Pancreas (tissue), 10 donors: ENCODE results near the gene LRRC74B. TPM values are rescaled to one million over a fixed set of nuclear protein-coding genes. Genes with fewer than 3 reads are reported as not detected.
"Not testable (repeated sequence)": the region's sequence is repeated elsewhere in the genome, so short reads cannot be mapped to it uniquely, and the experiment has no call there.

Experiments
- ATAC-seq, 4 donors: fragments of 200-7000 bp; cut with Tn5 transposase; one replicate each; pipeline versions ENCODE4 v1.8.0 to v1.9.1; 2020; ENCODE audit warnings: mild to moderate bottlenecking in 4 of 4, moderate library complexity in 4 of 4
- DNase-seq, 6 donors: peaks; one replicate each; pipeline ENCODE4 v3.0.0-alpha.2; 2020
- FAIRE-seq: peaks from 2 replicates; lab custom pipeline; 2012; peaks lifted over from hg19 to GRCh38; lab: Jason Lieb, UNC
- H3K27ac ChIP-seq, 4 donors: fragments of 200-600 bp; sonication (generic); 1 replicate in 3 of 4; 2 replicates in 1 of 4; pipeline versions ENCODE4 v1.5.0 to v1.8.0; 2020
- H3K27me3 ChIP-seq, 4 donors: fragments of 200-600 bp; one replicate each; pipeline ENCODE4 v1.8.0; 2021
- H3K36me3 ChIP-seq, 3 donors: fragments of 200-600 bp; sonication (generic) in 1 of 3; one replicate each; pipeline versions ENCODE4 v1.5.0 to v1.8.0; 2020 to 2021
- H3K4me1 ChIP-seq, 3 donors: fragments of 200-600 bp; one replicate each; pipeline ENCODE4 v1.8.0; 2021
- H3K4me3 ChIP-seq, 4 donors: fragments of 200-600 bp; sonication (generic) in 2 of 4; one replicate each; pipeline versions ENCODE4 v1.5.0 to v1.8.0; 2020 to 2021
- H3K9me3 ChIP-seq, 4 donors: fragments of 200-600 bp; one replicate each; pipeline ENCODE4 v1.8.0; 2021
- WGBS, 2 donors: extraction: QIAGEN DNeasy Blood & Tissue Kit; methylation state at CpG; one replicate each; pipeline ENCODE4 v1.1.7; 2013; 5-methylcytosine and 5-hydroxymethylcytosine counted together
- intact Hi-C, 3 donors: fragments of 100-400 bp; cut with DNase I; formaldehyde crosslinking; loops; one replicate each; pipeline versions ENCODE4 v1.11.1 to v1.14.2; 2022
- polyA plus RNA-seq, 2 donors: library from polyadenylated mRNA; stranded (reverse); fragments of 200-250 nt; gene quantifications; one replicate each; pipeline ENCODE4 v1.2.3, GENCODE V29; 2013
- total RNA-seq, 6 donors: library from RNA; stranded (reverse); fragmentation: NEBNext Ultra II Directional in 4 of 6; extraction: Animal tissue kit (Norgen Biotek cat#: 25700) in 4 of 6; gene quantifications; one replicate each; pipeline versions ENCODE4 v1.2.1 to v1.2.4, GENCODE V29; 2021 to 2023
- TF ChIP-seq, protein P1 (sequence below), 4 donors: fragments of 200-600 bp; sonication (generic) in 3 of 4; IDR thresholded peaks; one replicate each; pipeline versions ENCODE4 v1.5.0 to v1.8.0; 2021; ENCODE audit warnings: antibody characterized with exemption in 4 of 4
- donor health status: healthy with polysubstance abuse.
- donor health status: DM: no; HTN: no; CAD: no; lungs with moderate emphysema.
- donor health status: DM: no; HTN: no; CAD: no.
- donor health status: control.
- donor health status: control.
- donor health status: Bipolar disorder and iron deficiency.
- donor health status: DM: yes; HTN: yes; CAD: no.
- donor health status: DM: no; HTN: no; CAD: no.
- donor health status: DM: no; HTN: no; CAD: no.
- donor health status: DM: yes; HTN: yes; CAD: no.

LRRC74B gene
- total and polyA plus RNA-seq, 8 donors: 0.05 TPM; not detected in 7

DNA sequence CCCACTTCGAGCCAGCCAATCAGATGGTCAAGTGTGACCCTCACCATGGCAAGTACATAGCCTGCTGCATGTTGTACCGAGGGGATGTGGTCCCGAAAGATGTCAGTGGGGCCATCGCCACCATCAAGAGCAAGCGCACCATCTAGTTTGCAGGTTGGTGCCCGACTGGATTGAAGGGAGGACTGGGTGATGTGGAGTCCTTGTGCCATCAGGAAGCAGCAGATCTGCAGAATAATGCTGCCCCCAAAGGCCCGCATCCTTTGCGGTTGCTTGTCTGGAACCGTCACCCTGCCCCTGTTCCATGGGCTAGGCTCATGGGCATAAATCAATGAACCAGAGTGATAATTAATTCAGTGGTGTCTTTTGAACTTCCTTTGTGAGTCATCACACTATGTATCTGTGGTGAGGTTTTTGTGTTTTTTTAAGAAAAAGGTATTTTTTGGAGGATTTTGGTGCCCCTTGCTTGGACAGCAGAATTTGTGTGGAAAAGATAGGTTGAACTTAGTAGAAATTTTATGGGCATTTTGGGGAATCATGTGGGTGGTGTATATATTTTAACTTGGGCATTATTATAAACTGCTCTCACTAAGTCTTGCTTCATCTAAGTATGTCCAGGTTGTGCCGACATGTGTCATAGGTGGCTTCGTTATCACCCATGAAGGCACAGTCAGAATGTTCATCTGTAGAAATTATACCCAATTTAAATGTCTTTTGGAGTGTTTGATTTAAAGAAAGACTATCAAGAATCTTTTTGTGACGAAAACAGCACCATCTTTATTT, 22.3 kb downstream of the LRRC74B start:
- DNase-seq: no peak
- ATAC-seq: no peak
- TF ChIP-seq, protein P1, sequence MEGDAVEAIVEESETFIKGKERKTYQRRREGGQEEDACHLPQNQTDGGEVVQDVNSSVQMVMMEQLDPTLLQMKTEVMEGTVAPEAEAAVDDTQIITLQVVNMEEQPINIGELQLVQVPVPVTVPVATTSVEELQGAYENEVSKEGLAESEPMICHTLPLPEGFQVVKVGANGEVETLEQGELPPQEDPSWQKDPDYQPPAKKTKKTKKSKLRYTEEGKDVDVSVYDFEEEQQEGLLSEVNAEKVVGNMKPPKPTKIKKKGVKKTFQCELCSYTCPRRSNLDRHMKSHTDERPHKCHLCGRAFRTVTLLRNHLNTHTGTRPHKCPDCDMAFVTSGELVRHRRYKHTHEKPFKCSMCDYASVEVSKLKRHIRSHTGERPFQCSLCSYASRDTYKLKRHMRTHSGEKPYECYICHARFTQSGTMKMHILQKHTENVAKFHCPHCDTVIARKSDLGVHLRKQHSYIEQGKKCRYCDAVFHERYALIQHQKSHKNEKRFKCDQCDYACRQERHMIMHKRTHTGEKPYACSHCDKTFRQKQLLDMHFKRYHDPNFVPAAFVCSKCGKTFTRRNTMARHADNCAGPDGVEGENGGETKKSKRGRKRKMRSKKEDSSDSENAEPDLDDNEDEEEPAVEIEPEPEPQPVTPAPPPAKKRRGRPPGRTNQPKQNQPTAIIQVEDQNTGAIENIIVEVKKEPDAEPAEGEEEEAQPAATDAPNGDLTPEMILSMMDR (IDR thresholded peaks at IDR 0.05): no peak
- H3K27me3 ChIP-seq: no peaks in the 10 kb centered on the region
- intact Hi-C loops: no loop called here
- H3K36me3 ChIP-seq: no peaks in the 10 kb centered on the region
- no peak for FAIRE-seq
- no peaks in the 10 kb centered on the region for H3K9me3 ChIP-seq
- 85 to 86% methylated on average over 12 of the region's 12 CpGs for WGBS, 2 donors
- H3K27ac ChIP-seq: no peak overlapping the region
- H3K4me1 ChIP-seq: no peaks in the 10 kb centered on the region
- H3K4me3 ChIP-seq: no peak overlapping the region

DNA sequence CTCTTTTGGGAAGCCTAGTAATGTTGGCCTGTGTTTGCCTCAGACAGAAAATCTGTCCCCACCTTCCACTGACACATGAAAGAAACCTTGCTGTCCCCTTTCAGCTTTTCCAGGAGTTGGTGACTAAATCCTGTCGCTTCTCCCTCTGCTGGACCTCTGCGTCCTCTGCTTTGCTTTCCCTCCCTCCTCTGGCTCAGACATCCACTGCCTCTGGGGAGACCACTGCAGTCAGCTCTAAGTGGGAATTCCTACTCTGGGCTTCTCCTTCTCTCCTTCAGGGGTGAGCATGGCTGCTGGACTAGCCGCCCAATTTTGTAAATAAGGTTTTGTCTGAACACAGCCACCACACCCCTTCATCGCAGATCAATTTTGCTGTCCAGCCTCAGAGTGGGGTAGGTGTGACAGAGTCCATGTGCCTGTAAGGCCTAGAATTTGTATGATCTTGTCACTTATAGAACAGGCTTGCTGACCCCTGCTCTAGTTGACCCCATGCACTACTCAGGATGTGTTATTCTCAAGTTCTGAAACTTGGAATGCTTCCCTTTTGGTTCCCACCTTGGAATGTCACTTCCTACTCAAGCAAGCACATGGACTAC, 23.0 kb downstream of the LRRC74B start:
- FAIRE-seq: no peak
- H3K4me1 ChIP-seq: no peaks in the 10 kb centered on the region
- 79 to 84% methylated on average over 4 of the region's 4 CpGs for WGBS, 2 donors
- no peak for DNase-seq
- no peaks in the 10 kb centered on the region for H3K9me3 ChIP-seq
- no peak overlapping the region for H3K4me3 ChIP-seq
- no peaks in the 10 kb centered on the region for H3K36me3 ChIP-seq
- intact Hi-C loops: no loop called here
- H3K27me3 ChIP-seq: no peaks in the 10 kb centered on the region
- TF ChIP-seq, protein P1 (IDR thresholded peaks at IDR 0.05): no peak
- no peak for ATAC-seq
- H3K27ac ChIP-seq: no peak overlapping the region

DNA sequence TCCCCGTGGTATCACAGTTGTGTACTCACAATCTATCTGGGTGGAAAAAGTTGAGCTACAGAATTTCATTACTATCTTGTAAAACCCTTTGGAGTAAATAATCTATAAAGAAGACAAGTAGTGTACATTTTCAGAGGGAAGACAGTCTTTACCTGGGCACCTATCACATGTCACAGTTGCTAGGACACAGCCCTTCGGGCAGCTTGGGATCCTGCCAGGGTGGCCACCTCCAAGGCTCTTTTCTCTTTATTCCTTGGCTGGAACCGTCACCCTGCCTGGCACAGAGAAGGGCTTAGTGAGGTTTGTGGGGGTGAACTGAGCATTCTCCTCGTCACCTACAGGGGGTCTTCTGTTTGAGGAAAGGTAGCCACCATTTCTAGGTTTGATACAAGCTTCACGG, 23.6 kb downstream of the LRRC74B start:
- ATAC-seq (no peak), FAIRE-seq (no peak), DNase-seq (no peak)
- Histone ChIP-seq H3K4me1 (no peaks in the 10 kb centered on the region), H3K4me3 (no peak overlapping the region), H3K36me3 (no peaks in the 10 kb centered on the region), H3K27ac (no peak overlapping the region), H3K27me3 (no peaks in the 10 kb centered on the region), H3K9me3 (no peaks in the 10 kb centered on the region)
- TF ChIP-seq, protein P1 (IDR thresholded peaks at IDR 0.05): no peak
- intact Hi-C loops: no loop called here
- WGBS, 2 donors: 31 to 36% methylated on average over 5 of the region's 5 CpGs

DNA sequence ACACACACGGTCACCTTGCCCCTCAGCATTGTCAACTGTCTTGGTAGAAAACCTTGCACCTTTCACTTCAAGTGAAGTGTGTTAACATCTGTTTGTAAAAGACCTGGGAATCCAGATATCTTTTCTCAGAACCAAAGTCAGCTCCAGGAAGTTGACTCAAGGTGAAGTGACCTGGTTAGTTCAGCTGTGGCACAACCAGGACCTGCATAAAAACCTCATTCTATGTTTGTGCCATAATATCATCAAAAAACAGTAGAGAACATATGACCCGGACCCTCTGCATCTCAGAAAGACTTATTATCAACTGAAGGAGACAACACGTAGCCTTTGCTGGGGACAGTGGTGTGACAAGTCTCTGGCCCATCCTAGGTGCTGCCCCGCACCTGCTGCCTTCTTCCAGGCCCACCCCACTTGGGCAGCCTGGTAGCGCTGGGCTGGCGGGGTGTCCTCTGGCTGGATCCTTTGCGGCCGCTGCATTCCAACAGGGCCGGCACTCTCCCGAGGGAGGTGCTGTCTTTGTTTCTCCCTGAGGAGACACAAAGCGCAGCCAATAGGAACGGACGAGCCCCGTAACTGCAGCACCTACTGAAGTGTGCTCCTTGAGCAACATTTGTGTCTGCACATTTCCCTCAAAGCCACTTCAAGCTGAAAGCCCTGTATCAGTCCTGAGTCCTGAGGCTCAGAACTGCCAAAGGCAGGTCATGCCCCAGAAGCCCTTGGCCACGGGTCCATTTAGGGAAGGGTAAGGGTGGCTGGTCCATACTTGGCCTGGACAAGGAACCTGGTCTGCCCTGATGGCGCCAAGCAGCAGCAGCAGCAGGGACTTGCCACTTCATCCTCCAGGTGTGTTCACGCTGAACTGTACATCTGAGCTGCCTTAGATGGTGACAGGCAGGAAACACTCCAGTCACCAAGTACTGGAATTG, 25.2 kb downstream of the LRRC74B start:
- Histone ChIP-seq H3K4me1 (no peaks in the 10 kb centered on the region), H3K27ac (no peak overlapping the region), H3K27me3 (no peaks in the 10 kb centered on the region), H3K4me3 (no peak overlapping the region), H3K36me3 (no peaks in the 10 kb centered on the region), H3K9me3 (no peaks in the 10 kb centered on the region)
- ATAC-seq: no peak
- intact Hi-C loops: loop anchor here in 1 of 3 donors (10.0 kb wide), 1 partner anchor 46 kb away; no protein-coding TSS in a partner anchor
- FAIRE-seq: no peak
- DNase-seq: peak in 1 of 6 donors; percentile 29
- WGBS, 2 donors: 80 to 82% methylated on average over 17 of the region's 17 CpGs
- TF ChIP-seq, protein P1 (IDR thresholded peaks at IDR 0.05): no peak

DNA sequence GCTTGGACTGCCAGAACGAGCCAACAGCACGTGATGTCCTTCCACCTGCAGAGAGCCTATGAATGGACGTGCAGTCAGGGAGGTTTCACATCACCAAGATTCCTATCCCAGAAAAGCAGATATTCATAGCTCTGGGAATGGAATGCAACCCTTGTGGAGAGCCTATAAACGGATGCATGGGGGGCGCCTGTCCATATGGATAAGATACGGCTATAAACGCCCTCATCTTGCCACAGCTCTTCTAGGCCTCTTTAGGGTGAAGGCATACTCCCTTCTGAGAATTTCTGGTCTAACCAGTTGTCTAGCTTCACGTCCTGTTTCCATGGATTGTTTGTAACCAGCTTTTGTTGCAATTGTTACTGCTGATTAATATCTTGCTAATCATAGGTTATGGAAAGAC, 26.1 kb downstream of the LRRC74B start:
- ATAC-seq, H3K4me3 ChIP-seq, H3K4me1 ChIP-seq, DNase-seq, H3K27ac ChIP-seq, H3K36me3 ChIP-seq, H3K27me3 ChIP-seq, H3K9me3 ChIP-seq, FAIRE-seq: not testable (repeated sequence)
- WGBS, 2 donors: 73 to 77% methylated on average over 8 of the region's 8 CpGs
- intact Hi-C loops: loop anchor here in 1 of 3 donors (10.0 kb wide), 1 partner anchor 47 kb away; no protein-coding TSS in a partner anchor
